Stimulated activated CD8-positive, alpha-beta memory T cell treated with anti-CD3 and anti-CD28 coated beads, Interleukin-2, amount 100 ng/mL, for 1 hour (primary cell): ENCODE data around the gene GPATCH3.
A peak's percentile ranks its signal among the peaks of the same experiment; 100 is the strongest.
"Not testable (repeated sequence)": the region's sequence is repeated elsewhere in the genome, so short reads cannot be mapped to it uniquely, and the experiment has no call there.

Source experiments
- DNase-seq, 2 donors: peaks; one replicate each; pipeline ENCODE4 v3.0.0-alpha.2; 2020; ENCODE audit warnings: low read depth in 2 of 2

Gene GPATCH3

GRCh38 chr1:26913389-26913753 lies 13.1 kb upstream of the GPATCH3 start:
- DNase-seq: no peak

- DNase-seq: no peak
These were observed 11.9 kb upstream of the GPATCH3 start for GRCh38 chr1:26912147-26912490.

- DNase-seq: no peak
These were observed 11.3 kb upstream of the GPATCH3 start for GRCh38 chr1:26911399-26912146.

GRCh38 chr1:26910343-26911160 lies 10.3 kb upstream of the GPATCH3 start:
- no peak for DNase-seq

GRCh38 chr1:26909951-26910342 lies 9.7 kb upstream of the GPATCH3 start:
- DNase-seq: no peak

- no peak for DNase-seq
These were observed 7.0 kb upstream of the GPATCH3 start for GRCh38 chr1:26907071-26907917.

- DNase-seq: no peak
These were observed 696 bp upstream of the GPATCH3 start for GRCh38 chr1:26900815-26901511.

- DNase-seq: no peak
These were observed 2.9 kb downstream of the GPATCH3 start for GRCh38 chr1:26897351-26897750.

GRCh38 chr1:26894263-26894662 lies 6.0 kb downstream of the GPATCH3 start:
- no peak for DNase-seq

- no peak for DNase-seq
These were observed 9.8 kb downstream of the GPATCH3 start for GRCh38 chr1:26890467-26890796.

GRCh38 chr1:26889551-26890466 lies 10.5 kb downstream of the GPATCH3 start, which contains the start of gene GPN2:
GPN2 (minus strand) TSS chr1:26890283; CDS start chr1:26890096, 187 bp downstream.
- peak; percentile 58 to 59 for DNase-seq

- no peak for DNase-seq
These were observed 12.0 kb downstream of the GPATCH3 start for GRCh38 chr1:26888231-26888630.

GRCh38 chr1:26887125-26887524 lies 13.1 kb downstream of the GPATCH3 start:
- no peak for DNase-seq

- no peak for DNase-seq
These were observed 17.4 kb downstream of the GPATCH3 start for GRCh38 chr1:26882696-26883463.

GRCh38 chr1:26881611-26882010 lies 18.7 kb downstream of the GPATCH3 start:
- DNase-seq: not testable (repeated sequence)

- DNase-seq: no peak
These were observed 20.5 kb downstream of the GPATCH3 start for GRCh38 chr1:26879793-26880192.

- DNase-seq: no peak
These were observed 22.9 kb downstream of the GPATCH3 start for GRCh38 chr1:26877326-26877725.

- no peak for DNase-seq
These were observed 25.4 kb downstream of the GPATCH3 start for GRCh38 chr1:26874896-26875295.

- DNase-seq: not testable (repeated sequence)
These were observed 27.2 kb downstream of the GPATCH3 start for GRCh38 chr1:26873097-26873496.
